GM12892 (cell line): Measurements from ENCODE around the gene SLC22A6.

ENCODE experiments used
- POLR2A ChIP-seq: IDR thresholded peaks from 2 replicates; pipeline ENCODE4 v1.6.1; 2011; ENCODE audit warnings: low read depth, low read length, control low read depth
- POLR2AphosphoS5 ChIP-seq: IDR thresholded peaks from 2 replicates; pipeline ENCODE4 v1.6.1; 2011; ENCODE audit warnings: low read depth, low read length, control low read depth

GRCh38 chr11:62999156-62999555 lies 14.4 kb upstream of the SLC22A6 start:
- no peak for TF ChIP-seq POLR2A
- TF ChIP-seq POLR2AphosphoS5: no peak
